ENCODE results near the gene TEP1. TPM values are rescaled to one million over a fixed set of nuclear protein-coding genes. Genes with fewer than 3 reads are reported as not detected.

Gene TEP1
- total RNA-seq = 14.9 and 18.5 TPM in 2 replicates

DNA sequence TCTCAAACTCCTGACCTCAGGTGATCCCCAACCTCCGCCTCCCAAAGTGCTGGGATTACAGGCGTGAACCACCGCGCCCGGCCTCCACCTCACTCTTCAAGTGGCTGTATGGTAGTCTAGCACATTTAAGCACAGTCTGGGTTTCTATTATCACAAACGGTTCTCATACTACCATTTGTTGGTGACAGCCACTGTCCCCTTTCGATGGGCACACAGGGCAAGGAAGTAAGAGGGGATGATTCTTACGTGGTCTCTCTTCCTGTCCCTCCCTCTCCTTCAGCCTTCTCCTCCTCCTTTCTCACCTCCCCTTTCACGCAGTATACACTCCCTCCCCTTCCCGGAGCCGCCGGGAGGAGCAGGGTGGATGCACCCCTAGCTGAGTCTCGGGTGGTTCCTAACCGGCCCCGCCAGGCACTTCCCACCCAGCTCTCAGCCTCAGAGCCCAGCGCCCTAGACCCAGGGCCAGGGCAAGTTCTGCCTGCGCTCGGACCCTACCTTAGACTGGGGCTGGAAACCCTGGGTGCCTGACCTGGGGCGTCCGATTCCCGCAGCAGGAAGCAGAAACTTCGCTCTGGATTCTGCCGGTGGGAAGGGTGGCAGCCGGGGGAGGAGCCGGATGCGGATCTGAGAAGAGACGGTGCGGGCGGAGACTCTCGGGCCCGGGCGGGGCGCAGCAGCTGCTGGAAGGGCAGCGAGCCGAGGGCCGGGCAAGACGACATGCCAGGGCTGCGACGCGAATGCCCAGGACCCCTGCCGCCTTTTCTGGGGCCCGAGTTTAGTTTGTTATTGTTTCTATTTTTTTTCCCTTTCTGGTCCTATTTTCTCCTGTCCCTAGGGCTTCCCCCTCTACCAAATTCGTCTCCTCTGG is at the start of gene TEP1:
Gene TEP1 (minus strand): TSS at position 626 of the 868 bp plus-strand sequence. CDS start 5,062 bp downstream, outside the sequence.

DNA sequence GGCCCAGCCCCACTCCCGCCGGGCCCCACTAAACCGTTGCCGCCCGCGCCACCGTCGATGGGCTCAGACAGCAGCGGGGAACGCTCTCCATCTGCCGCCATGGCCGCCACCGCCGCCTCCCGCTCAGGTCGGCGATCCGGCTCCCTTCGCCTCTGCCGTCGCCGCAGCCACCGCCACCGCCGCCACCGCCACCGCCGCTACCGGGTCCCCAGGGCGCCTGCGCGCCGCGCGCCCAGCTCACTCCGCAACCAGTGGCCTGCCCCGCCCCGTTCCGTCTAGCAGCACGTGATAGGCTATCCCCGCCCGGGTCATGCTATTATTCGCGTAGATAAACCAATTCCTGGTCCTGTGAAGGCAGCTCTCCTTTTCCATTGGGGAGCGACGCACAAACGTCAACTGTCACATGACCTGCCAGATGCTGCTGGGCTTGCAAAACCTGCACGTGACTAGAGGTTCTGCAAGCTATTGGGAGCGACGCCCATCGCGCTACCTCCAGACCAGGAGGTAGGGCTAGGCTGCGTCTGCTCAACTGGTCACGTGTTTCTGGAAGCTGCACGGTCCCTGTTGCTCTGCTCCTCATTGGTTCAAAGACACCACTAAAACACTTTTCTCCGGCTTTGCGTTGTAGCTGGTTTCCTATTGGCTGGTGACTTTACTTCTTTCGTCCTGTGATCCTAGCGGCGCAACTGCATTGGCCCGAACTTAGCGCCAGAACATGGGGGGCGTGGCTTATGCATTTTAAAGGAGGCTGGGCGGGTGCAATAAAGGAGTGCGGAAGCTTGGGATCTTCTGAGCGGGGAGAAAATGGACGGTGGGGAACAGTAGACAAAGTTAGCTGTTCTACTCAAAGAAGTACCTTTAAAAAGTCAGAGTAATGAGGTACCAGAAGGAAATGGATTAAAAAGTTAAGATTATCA is 48.2 kb upstream of the TEP1 start, which contains the start of gene PIP4P1:
Gene PIP4P1 (minus strand): TSS at position 210 of the 917 bp plus-strand sequence. CDS start 109 bp downstream, at position 101.

DNA sequence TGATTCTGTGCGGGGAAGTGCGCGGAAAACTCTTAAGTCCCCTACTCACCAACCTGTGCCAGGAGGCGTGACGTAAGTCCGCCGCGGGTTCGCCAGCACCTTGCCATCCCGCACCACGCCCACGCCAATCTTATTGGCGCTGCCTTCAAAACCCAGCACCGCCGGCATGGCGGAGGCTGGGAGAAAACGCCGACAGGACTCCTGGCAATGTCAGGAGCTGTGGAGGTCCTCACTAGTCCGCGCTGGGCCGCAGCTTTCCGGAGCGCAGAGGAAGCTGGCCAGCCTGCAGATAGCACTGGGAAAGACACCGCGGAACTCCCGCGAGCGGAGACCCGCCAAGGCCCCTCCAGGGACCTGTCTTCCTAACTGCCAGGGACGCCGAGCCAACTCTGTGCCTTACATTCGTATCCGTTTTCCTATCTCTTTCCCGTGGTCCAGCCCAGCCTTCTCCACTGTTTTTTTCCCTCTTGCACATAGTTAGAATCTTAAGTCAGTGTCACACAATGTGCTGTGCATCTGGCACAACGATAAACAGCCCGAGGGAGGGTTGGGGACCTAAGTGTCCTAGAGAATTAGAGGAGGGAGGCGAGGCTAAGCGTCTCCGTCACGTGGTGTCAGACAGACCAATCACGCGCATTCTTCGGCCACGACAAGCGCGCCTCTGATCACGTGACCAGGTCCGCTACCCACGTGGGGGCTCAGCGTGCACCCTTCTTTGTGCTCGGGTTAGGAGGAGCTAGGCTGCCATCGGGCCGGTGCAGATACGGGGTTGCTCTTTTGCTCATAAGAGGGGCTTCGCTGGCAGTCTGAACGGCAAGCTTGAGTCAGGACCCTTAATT is 41.4 kb upstream of the TEP1 start, which contains the start of the genes APEX1 and OSGEP:
Gene APEX1 (plus strand): TSS at position 711 of the 839 bp plus-strand sequence. CDS start 420 bp downstream, outside the sequence.
Gene OSGEP (minus strand): TSS at position 297 of the 839 bp plus-strand sequence. CDS start 129 bp downstream, at position 168.

DNA sequence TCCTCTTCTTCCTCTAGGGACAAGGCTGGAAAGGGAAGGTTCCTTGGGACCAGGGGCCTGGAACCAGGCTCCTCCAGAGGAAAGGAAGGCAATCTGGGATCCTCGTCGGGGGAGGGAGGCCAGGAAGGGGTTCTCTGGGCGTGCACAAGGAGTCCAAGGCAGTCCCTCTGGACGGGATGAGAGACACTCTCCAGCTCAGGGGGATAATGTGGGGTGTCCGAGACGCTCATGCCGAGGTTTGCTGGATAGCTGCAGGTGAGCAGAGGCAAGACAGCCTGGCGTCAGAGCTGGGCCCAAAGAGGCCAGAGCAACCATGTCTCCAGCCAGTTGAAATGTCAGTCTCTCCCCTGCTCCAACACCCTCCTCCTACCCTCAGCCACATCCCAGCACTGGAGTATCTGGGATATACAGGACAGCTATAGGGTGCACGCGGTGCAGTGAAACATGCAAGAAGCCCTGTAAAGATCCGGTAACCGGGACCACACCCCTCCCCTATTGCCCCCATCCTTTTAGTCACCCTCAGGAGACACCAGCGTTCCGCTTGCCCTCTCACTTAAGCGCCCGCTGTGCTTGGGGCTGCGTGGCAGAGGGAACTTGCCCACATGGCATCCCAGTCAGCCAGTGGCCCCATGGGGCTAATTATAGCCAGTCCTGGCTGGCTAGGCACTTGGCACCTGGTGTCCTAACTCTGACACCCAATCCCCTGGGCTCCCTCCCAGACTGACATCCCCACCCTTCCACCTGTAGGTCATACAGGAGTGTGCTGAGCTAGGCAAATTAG is 22.5 kb upstream of the TEP1 start, which contains the start of gene KLHL33:
Gene KLHL33 (minus strand): TSS at position 585 of the 781 bp plus-strand sequence. CDS start 355 bp downstream, at position 230.

DNA sequence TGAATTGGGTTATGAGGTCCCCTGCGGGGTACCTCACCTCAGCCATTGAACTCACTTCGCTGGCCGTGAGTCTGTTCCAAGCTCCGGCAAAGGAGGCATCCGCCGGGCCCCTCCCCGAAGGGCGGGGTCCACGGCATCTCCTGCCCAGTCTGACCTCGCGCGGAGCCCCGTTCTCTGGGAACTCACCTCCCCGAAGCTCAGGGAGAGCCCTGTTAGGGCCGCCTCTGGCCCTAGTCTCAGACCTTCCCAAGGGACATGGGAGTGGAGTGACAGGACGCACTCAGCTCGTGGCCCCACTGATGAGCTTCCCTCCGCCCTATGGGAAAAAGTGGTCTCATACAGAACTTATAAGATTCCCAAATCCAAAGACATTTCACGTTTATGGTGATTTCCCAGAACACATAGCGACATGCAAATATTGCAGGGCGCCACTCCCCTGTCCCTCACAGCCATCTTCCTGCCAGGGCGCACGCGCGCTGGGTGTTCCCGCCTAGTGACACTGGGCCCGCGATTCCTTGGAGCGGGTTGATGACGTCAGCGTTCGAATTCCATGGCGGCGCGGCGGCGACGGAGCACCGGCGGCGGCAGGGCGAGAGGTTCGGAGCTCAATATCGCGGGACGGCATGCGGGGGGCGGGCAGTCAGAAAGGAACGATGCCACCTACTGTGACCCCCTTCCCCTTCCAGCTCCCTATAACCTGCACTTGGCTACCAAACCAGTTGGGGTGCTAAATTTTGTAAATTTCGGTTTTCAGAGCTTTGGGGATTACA is 70.0 kb downstream of the TEP1 start, which contains the start of gene PARP2:
Gene PARP2 (plus strand): TSS at position 544 of the 770 bp plus-strand sequence. CDS start 7 bp downstream, at position 551.

DNA sequence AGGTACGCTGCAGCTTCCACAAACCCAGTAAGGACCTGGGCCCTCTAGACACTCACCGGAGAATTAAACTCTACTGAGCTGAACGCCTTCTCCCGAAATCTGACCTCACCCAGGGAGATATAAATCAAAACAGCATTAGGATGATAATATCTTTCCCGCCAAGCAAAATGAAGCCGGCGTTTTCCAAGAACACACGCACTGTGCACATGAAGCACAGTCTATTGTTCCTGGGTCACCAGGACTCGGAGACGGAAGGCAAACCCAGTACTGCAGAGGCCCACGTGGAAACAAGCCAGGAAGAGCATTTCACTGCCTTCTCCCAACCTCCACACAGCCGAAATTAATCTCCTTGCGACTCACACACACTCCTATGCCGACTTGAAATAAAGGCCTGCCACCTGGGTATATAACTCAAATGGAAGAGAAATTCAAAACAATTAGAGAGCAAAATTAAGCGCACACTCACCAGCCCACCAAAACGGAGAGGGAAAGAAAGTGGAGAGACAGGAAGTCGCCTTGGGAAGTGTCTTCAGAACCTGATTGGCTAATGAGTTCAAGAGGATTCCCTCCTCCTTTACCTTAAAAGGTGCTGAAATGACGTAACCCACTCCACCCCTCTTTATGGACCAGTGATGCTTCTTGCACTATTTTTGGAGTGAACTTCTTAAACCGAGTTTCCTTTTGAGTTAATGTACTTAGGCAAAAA is 80.4 kb downstream of the TEP1 start, which contains the start of gene CCNB1IP1:
Gene CCNB1IP1 (minus strand): TSS at position 492 of the 706 bp plus-strand sequence. CDS start 16,756 bp downstream, outside the sequence.

Other genes starting within 250 kb of the TEP1 start
- gene OR11G2, start 222.6 kb downstream of the TEP1 start, total RNA-seq = not detected in 2 replicates
- not detected in 2 replicates for gene OR11H6, start 189.8 kb downstream of the TEP1 start, total RNA-seq
- gene OR11H7, start 184.5 kb downstream of the TEP1 start, total RNA-seq = not detected in 2 replicates
- gene OR11H4, start 174.2 kb downstream of the TEP1 start, total RNA-seq = not detected in 2 replicates
- 30.5 and 32.1 TPM in 2 replicates for gene TTC5, start 107.5 kb downstream of the TEP1 start, total RNA-seq
- gene CCNB1IP1, start 80.2 kb downstream of the TEP1 start, total RNA-seq = 25.1 and 27.9 TPM in 2 replicates
- gene PARP2, start 69.9 kb downstream of the TEP1 start, total RNA-seq = 7.9 and 9.2 TPM in 2 replicates
- 0.06 and 0.13 TPM in 2 replicates for gene KLHL33, start 22.7 kb upstream of the TEP1 start, total RNA-seq
- gene OSGEP, start 41.3 kb upstream of the TEP1 start, total RNA-seq = 23.9 and 49.0 TPM in 2 replicates
- gene APEX1, start 41.7 kb upstream of the TEP1 start, total RNA-seq = 29.6 and 62.0 TPM in 2 replicates
- 21.5 and 21.7 TPM in 2 replicates for gene PIP4P1, start 47.9 kb upstream of the TEP1 start, total RNA-seq
- gene PNP, start 55.9 kb upstream of the TEP1 start, total RNA-seq = 48.2 and 64.6 TPM in 2 replicates
- gene RNASE10, start 92.0 kb upstream of the TEP1 start, total RNA-seq = not detected in 2 replicates
- gene RNASE9, start 147.5 kb upstream of the TEP1 start, total RNA-seq = not detected in 2 replicates
- not detected in 2 replicates for gene RNASE11, start 174.5 kb upstream of the TEP1 start, total RNA-seq
- not detected in 2 replicates for gene RNASE12, start 177.9 kb upstream of the TEP1 start, total RNA-seq
- gene OR6S1, start 228.2 kb upstream of the TEP1 start, total RNA-seq = not detected in 2 replicates